Measurements from ENCODE around the gene PLK2.

The PLK2 gene

DNA sequence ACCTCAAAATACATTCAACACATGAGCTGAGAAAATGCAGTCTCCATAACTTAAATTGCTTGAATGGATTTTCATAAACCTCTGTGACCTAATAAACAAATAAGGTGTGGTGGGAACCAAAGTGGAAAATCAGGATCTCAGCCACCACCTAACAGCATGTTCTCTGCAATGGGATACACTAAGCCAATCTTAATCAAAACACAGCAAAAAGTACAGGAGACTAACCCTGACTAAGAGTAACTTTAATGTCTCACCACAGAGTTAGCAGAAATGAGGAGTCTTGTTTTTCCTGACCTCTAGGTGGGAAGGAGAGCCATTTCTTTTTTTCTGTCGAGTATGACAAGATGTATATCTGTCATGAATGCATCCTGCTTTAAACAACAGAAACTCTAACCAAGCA, 48.5 kb downstream of the PLK2 start:
- H3K4me1 ChIP-seq = no peaks in the 10 kb centered on the region
- H3K27me3 ChIP-seq = no peaks in the 10 kb centered on the region
- intact Hi-C loops (cut with DNase I; ENCODE audit: low total_unique reads) = no loop called here
- no peaks in the 10 kb centered on the region for H3K36me3 ChIP-seq
- no peak overlapping the region for H3K27ac ChIP-seq
- no peak for DNase-seq
- H3K4me3 ChIP-seq = no peak overlapping the region
- TF ChIP-seq, protein P1, sequence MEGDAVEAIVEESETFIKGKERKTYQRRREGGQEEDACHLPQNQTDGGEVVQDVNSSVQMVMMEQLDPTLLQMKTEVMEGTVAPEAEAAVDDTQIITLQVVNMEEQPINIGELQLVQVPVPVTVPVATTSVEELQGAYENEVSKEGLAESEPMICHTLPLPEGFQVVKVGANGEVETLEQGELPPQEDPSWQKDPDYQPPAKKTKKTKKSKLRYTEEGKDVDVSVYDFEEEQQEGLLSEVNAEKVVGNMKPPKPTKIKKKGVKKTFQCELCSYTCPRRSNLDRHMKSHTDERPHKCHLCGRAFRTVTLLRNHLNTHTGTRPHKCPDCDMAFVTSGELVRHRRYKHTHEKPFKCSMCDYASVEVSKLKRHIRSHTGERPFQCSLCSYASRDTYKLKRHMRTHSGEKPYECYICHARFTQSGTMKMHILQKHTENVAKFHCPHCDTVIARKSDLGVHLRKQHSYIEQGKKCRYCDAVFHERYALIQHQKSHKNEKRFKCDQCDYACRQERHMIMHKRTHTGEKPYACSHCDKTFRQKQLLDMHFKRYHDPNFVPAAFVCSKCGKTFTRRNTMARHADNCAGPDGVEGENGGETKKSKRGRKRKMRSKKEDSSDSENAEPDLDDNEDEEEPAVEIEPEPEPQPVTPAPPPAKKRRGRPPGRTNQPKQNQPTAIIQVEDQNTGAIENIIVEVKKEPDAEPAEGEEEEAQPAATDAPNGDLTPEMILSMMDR (IDR thresholded peaks at IDR 0.05) = no peak
- no peaks in the 10 kb centered on the region for H3K9me3 ChIP-seq

DNA sequence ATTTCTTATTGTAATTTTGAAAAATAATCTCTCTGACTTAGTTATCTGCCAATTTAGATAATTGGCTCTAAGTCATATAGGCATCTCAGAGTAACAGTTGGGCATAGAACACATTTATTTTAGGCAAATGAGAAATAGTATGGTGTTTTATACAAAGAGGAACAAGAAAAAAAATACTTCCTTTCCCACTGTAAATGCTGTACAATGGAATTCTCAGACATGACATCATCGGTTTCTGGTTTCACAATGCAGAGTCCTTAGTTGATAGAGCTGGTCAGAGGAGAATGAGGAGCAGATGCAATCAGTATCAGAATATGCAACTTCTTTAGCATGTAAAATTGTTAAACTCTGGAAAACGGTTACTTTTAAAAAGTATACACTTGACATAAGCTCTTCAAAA, 49.4 kb downstream of the PLK2 start:
- DNase-seq = no peak
- TF ChIP-seq, protein P1 (IDR thresholded peaks at IDR 0.05) = no peak
- Histone ChIP-seq H3K4me1 (no peaks in the 10 kb centered on the region), H3K4me3 (no peak overlapping the region), H3K27ac (no peak overlapping the region), H3K27me3 (no peaks in the 10 kb centered on the region), H3K36me3 (no peaks in the 10 kb centered on the region), H3K9me3 (no peaks in the 10 kb centered on the region)
- intact Hi-C loops (cut with DNase I; ENCODE audit: low total_unique reads) = no loop called here

DNA sequence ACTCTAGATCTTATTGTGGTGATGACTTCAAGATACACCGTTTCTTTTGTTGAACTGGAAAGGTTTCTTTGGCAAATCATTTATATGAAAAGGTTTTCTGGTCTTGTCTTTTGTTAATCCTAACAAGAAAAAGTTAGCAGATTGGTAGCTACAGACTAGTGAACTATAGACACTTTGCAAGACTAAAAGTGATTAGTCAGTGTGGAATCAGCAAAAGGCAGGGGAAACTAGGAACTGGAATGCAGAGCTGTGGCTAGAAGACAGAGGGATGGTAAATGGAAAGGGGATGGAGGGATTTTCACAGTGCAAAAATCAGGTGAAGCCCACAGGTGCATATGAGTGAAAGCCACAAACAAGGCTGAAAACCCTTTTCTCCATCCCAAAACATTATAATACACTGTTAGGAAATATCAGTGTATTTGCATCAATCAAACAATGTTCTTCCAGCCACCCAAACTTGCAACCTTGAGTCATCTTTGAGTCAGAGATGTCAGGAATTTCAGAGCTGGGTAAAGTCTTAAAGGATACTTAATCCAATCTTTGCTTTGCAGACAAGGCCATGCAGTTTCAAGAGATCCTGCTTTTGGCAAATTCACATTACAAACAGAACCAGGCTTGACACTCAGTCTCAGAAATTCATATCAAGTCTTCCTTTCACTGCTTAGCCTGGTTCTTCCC, 52.7 kb downstream of the PLK2 start:
- TF ChIP-seq, protein P1 (IDR thresholded peaks at IDR 0.05) = no peak
- no peak overlapping the region for H3K27ac ChIP-seq
- H3K36me3 ChIP-seq = no peaks in the 10 kb centered on the region
- H3K9me3 ChIP-seq = no peaks in the 10 kb centered on the region
- no peaks in the 10 kb centered on the region for H3K4me1 ChIP-seq
- intact Hi-C loops (cut with DNase I; ENCODE audit: low total_unique reads) = no loop called here
- no peak for DNase-seq
- H3K4me3 ChIP-seq = no peak overlapping the region
- H3K27me3 ChIP-seq = no peaks in the 10 kb centered on the region

DNA sequence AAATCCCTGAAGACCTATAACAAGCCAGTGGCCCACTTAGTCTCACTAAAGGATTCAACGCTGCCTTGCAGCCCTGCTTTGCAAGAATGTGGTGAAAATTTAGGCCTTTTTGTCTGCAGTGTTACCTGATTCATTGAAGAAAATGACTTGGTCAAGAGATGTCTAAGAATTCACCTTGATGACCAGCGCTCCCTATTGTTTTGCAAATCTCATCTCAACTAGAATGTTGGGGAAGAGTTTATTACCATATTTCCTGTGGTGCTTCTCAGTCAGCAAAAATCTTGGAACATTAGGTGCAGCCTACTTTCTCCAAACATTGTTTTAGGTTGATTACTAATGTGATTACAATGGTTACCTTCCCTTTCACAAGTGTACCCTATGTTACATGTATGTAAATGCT, 53.5 kb downstream of the PLK2 start:
- Histone ChIP-seq H3K4me3 (no peak overlapping the region), H3K27me3 (no peaks in the 10 kb centered on the region), H3K9me3 (no peaks in the 10 kb centered on the region), H3K4me1 (peaks cover 0 to 3% (median 0%) of the 10 kb centered on the region in 4 donors), H3K36me3 (no peaks in the 10 kb centered on the region), H3K27ac (no peak overlapping the region)
- intact Hi-C loops (cut with DNase I; ENCODE audit: low total_unique reads) = no loop called here
- TF ChIP-seq, protein P1 (IDR thresholded peaks at IDR 0.05) = no peak
- no peak for DNase-seq

DNA sequence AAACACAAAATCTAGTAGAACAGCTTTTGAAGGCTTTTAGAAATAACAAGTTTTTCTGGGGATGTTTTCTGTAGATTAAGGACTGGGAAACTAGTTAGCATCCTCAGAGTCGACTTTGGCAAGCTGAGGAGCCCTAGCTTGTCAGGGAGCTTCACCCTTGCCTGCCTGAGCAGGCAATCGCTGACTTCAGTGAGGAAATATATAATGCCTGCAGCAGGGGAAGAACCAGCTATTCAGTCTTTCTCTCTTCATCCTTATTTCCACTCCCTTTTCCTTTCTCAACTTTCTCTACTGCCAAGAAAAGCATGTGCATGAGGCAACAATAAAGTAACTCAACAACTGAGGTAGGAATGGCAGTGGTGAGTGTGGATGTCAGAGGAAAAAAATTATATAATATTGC, 54.7 kb downstream of the PLK2 start:
- Histone ChIP-seq H3K27ac (no peak overlapping the region), H3K36me3 (no peaks in the 10 kb centered on the region), H3K4me1 (peaks cover 0 to 12% (median 0%) of the 10 kb centered on the region in 4 donors), H3K9me3 (no peaks in the 10 kb centered on the region), H3K4me3 (no peak overlapping the region), H3K27me3 (no peaks in the 10 kb centered on the region)
- intact Hi-C loops (cut with DNase I; ENCODE audit: low total_unique reads) = no loop called here
- TF ChIP-seq, protein P1 (IDR thresholded peaks at IDR 0.05) = no peak
- DNase-seq = no peak

DNA sequence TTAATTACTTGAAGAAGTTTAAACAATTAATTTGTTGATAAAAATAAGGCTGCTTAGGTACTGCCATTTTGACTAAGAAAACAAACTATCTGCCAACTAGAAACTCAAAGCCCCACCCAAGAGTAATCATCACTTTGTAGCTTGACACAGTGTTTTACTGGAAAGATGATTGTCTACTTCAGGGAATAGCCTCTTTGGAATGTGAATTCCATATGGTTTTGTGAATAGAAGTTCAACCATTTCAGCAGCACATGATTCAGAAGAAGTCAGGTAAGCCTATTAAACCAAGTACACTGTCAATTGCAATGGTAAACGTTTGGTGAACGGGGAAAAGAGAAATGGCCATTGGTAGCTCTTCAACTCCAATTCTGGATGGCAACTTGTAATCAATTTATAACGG, 55.2 kb downstream of the PLK2 start:
- intact Hi-C loops (cut with DNase I; ENCODE audit: low total_unique reads) = no loop called here
- TF ChIP-seq, protein P1 (IDR thresholded peaks at IDR 0.05) = no peak
- no peak overlapping the region for H3K4me3 ChIP-seq
- H3K36me3 ChIP-seq = no peaks in the 10 kb centered on the region
- H3K9me3 ChIP-seq = no peaks in the 10 kb centered on the region
- H3K27me3 ChIP-seq = no peaks in the 10 kb centered on the region
- DNase-seq = no peak
- no peak overlapping the region for H3K27ac ChIP-seq
- peaks cover 0 to 12% (median 0%) of the 10 kb centered on the region in 4 donors for H3K4me1 ChIP-seq

Data from tibial artery (tissue), 4 donors.